ENCODE results near the gene HIKESHI. TPM values are rescaled to one million over a fixed set of nuclear protein-coding genes. Genes with fewer than 3 reads are reported as not detected.

The HIKESHI gene
- total and polyA plus RNA-seq, 2 of the 8 experiments (the other 6 are each of a cell fraction or from before 2014, with no cell fraction given), result 65.4 to 90.2 TPM

GRCh38 chr11:86264649-86265048, 37.4 kb upstream of the HIKESHI start:
- Histone ChIP-seq H3K4me2 (ENCODE audit: insufficient read depth in 1 of 2, low read depth in 2 of 2, low read length in 2 of 2) (no peak overlapping the region), H2BK12ac (ENCODE audit: low read depth, low read length) (no peak overlapping the region), H3K4me1 (replicated peaks in 1 of 4; ENCODE audit: control insufficient read depth in 3 of 4, insufficient read depth in 4 of 4, low read length in 3 of 4) (no peaks in the 10 kb centered on the region), H3K23me2 (ENCODE audit: low read depth, low read length) (no peaks in the 10 kb centered on the region), H3K4ac (replicated peaks; ENCODE audit: insufficient read length, low read depth, low read length) (no peak overlapping the region), H3K18ac (ENCODE audit: extremely low read depth, low read length) (no peak overlapping the region), H2AFZ (ENCODE audit: low read length) (no peak overlapping the region), H3K4me3 (ENCODE audit: extremely low read depth in 1 of 4, insufficient read depth in 2 of 4, low read depth in 3 of 4, low read length in 4 of 4) (no peak overlapping the region), H3K23ac (ENCODE audit: insufficient read length) (no peak overlapping the region), H4K20me1 (replicated peaks in 1 of 2; ENCODE audit: control insufficient read depth in 1 of 2, insufficient read depth in 2 of 2, low read length in 2 of 2) (no peaks in the 10 kb centered on the region), H3K14ac (ENCODE audit: insufficient read length) (no peak overlapping the region), H3K9me3 (ENCODE audit: insufficient read depth in 2 of 2, low read depth in 1 of 2, low read length in 1 of 2) (no peaks in the 10 kb centered on the region), H2BK5ac (ENCODE audit: low read depth, low read length) (no peak overlapping the region), H3K27ac (ENCODE audit: low read depth, low read length) (no peak overlapping the region), H3K79me1 (ENCODE audit: low read depth, low read length) (no peaks in the 10 kb centered on the region; the same call in 1 of the 2 replicates), H3K9ac (replicated peaks in 1 of 4; ENCODE audit: extremely low read depth in 1 of 4, low read depth in 3 of 4, low read length in 3 of 4) (no peak overlapping the region), H4K5ac (ENCODE audit: insufficient read length, low read depth, low read length) (no peak overlapping the region), H3K36me3 (ENCODE audit: control insufficient read depth in 2 of 4, insufficient read depth in 4 of 4, low read length in 3 of 4) (peaks cover 0 to 27% (median 9%) of the 10 kb centered on the region in 4 experiments; a peak in 7 of 8 replicates), H2BK20ac (ENCODE audit: low read length) (no peak overlapping the region), H3K56ac (replicated peaks; ENCODE audit: insufficient read length, low read depth, low read length) (no peak overlapping the region), H4K8ac (ENCODE audit: extremely low read depth, insufficient read depth, low read length) (no peak overlapping the region), H4K91ac (replicated peaks; ENCODE audit: insufficient read length, low read length) (no peak overlapping the region), H3K27me3 (replicated peaks in 1 of 4; ENCODE audit: control insufficient read depth in 3 of 4, extremely low read depth in 1 of 4, insufficient read depth in 3 of 4, low read length in 3 of 4) (no peaks in the 10 kb centered on the region), H2AK5ac (ENCODE audit: low read depth, low read length) (no peak overlapping the region), H2BK120ac (replicated peaks; ENCODE audit: low read depth, low read length) (no peak overlapping the region), H3K79me2 (ENCODE audit: control insufficient read depth in 1 of 2, insufficient read depth in 2 of 2, low read length in 2 of 2) (0 out of 4 replicates have a peak, but pooled peaks cover 0 to 1% of the 10 kb centered on the region in 2 experiments), H2BK15ac (ENCODE audit: low read length) (no peak overlapping the region)
- TF ChIP-seq ATF2 (IDR thresholded peaks at IDR 0.05; ENCODE audit: low read length), result no peak
- FAIRE-seq (no peak), DNase-seq (ENCODE audit: low read depth in 1 of 2, low spot score in 2 of 2) (no peak)
- 94% methylated on average over 2 of the region's 2 CpGs; no CpG with 5 or more reads in 1 of the 2 experiments for WGBS, 2 experiments (ENCODE audit: extremely low coverage in 1 of 2, insufficient coverage in 1 of 2, insufficient read length in 1 of 2, insufficient replicate concordance in 2 of 2, low coverage in 1 of 2, low lambda C conversion rate in 2 of 2, missing lambda C conversion rate in 1 of 2)
- POLR2A ChIA-PET (ENCODE audit: partially characterized antibody), result no interaction called here
- CTCF ChIA-PET (ENCODE audit: partially characterized antibody), result interaction anchor here (0.8 kb wide), 1 partner anchor 71 kb away, joined by 4 read pairs; no protein-coding TSS in a partner anchor
